ENCODE measurements around the gene SEC11A.

- TF ChIP-seq, protein P1, sequence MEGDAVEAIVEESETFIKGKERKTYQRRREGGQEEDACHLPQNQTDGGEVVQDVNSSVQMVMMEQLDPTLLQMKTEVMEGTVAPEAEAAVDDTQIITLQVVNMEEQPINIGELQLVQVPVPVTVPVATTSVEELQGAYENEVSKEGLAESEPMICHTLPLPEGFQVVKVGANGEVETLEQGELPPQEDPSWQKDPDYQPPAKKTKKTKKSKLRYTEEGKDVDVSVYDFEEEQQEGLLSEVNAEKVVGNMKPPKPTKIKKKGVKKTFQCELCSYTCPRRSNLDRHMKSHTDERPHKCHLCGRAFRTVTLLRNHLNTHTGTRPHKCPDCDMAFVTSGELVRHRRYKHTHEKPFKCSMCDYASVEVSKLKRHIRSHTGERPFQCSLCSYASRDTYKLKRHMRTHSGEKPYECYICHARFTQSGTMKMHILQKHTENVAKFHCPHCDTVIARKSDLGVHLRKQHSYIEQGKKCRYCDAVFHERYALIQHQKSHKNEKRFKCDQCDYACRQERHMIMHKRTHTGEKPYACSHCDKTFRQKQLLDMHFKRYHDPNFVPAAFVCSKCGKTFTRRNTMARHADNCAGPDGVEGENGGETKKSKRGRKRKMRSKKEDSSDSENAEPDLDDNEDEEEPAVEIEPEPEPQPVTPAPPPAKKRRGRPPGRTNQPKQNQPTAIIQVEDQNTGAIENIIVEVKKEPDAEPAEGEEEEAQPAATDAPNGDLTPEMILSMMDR (IDR thresholded peaks at IDR 0.05; ENCODE audit: low read length): no peak
- TF ChIP-seq EZH2 (optimal IDR thresholded peaks at IDR 0.05; ENCODE audit: low read depth, low read length): no peak
Observed at GRCh38 chr15:84668221-84668982, 47.5 kb downstream of the SEC11A start.

Measured in MM.1S (cell line).